Measurements from ENCODE around the gene HOXC4. TPM values are rescaled to one million over a fixed set of nuclear protein-coding genes. Genes with fewer than 3 reads are reported as not detected.
"Not testable (repeated sequence)": the region's sequence is repeated elsewhere in the genome, so short reads cannot be mapped to it uniquely, and the experiment has no call there.

The HOXC4 gene
- total and polyA plus RNA-seq, 2 of the 8 experiments (the other 6 are each of a cell fraction or from before 2014, with no cell fraction given), result not detected

GRCh38 chr12:54081581-54082396, 28.2 kb downstream of the HOXC4 start:
- H3K56ac ChIP-seq (replicated peaks; ENCODE audit: insufficient read length, low read depth, low read length); FAIRE-seq; H4K8ac ChIP-seq (ENCODE audit: extremely low read depth, insufficient read depth, low read length); H4K20me1 ChIP-seq (replicated peaks in 1 of 2; ENCODE audit: control insufficient read depth in 1 of 2, insufficient read depth in 2 of 2, low read length in 2 of 2); H2AFZ ChIP-seq (ENCODE audit: low read length); H3K18ac ChIP-seq (ENCODE audit: extremely low read depth, low read length); H3K79me1 ChIP-seq (ENCODE audit: low read depth, low read length); H3K27ac ChIP-seq (ENCODE audit: low read depth, low read length); H4K91ac ChIP-seq (replicated peaks; ENCODE audit: insufficient read length, low read length); H3K4ac ChIP-seq (replicated peaks; ENCODE audit: insufficient read length, low read depth, low read length); H2BK15ac ChIP-seq (ENCODE audit: low read length); H3K23me2 ChIP-seq (ENCODE audit: low read depth, low read length); H2BK20ac ChIP-seq (ENCODE audit: low read length); H4K5ac ChIP-seq (ENCODE audit: insufficient read length, low read depth, low read length); POLR2A ChIA-PET (ENCODE audit: partially characterized antibody); H3K36me3 ChIP-seq (ENCODE audit: control insufficient read depth in 2 of 4, insufficient read depth in 4 of 4, low read length in 3 of 4); H2BK5ac ChIP-seq (ENCODE audit: low read depth, low read length); H3K4me1 ChIP-seq (replicated peaks in 1 of 4; ENCODE audit: control insufficient read depth in 3 of 4, insufficient read depth in 4 of 4, low read length in 3 of 4); H2BK12ac ChIP-seq (ENCODE audit: low read depth, low read length); H3K23ac ChIP-seq (ENCODE audit: insufficient read length); H3K14ac ChIP-seq (ENCODE audit: insufficient read length); H3K9me3 ChIP-seq (ENCODE audit: insufficient read depth in 2 of 2, low read depth in 1 of 2, low read length in 1 of 2); H3K9ac ChIP-seq (replicated peaks in 1 of 4; ENCODE audit: extremely low read depth in 1 of 4, low read depth in 3 of 4, low read length in 3 of 4); H2BK120ac ChIP-seq (replicated peaks; ENCODE audit: low read depth, low read length); H2AK5ac ChIP-seq (ENCODE audit: low read depth, low read length); H3K79me2 ChIP-seq (ENCODE audit: control insufficient read depth in 1 of 2, insufficient read depth in 2 of 2, low read length in 2 of 2): not testable (repeated sequence)
- TF ChIP-seq SUZ12 (IDR thresholded peaks at IDR 0.05; ENCODE audit: low read length) (peak; percentile 91), EZH2 (IDR thresholded peaks at IDR 0.05; ENCODE audit: low read depth, low read length, severe bottlenecking) (peak; percentile 83)
- DNase-seq (ENCODE audit: low read depth in 1 of 2, low spot score in 2 of 2), result peak in 1 of 2 experiments; percentile 69
- peak overlapping the region in 1 of 4 experiments; percentile 26; a peak in 1 of 8 replicates for H3K4me3 ChIP-seq (ENCODE audit: extremely low read depth in 1 of 4, insufficient read depth in 2 of 4, low read depth in 3 of 4, low read length in 4 of 4)
- 4% methylated on average over 30 of the region's 35 CpGs; no CpG with 5 or more reads in 1 of the 2 experiments for WGBS, 2 experiments (ENCODE audit: extremely low coverage in 1 of 2, insufficient coverage in 1 of 2, insufficient read length in 1 of 2, insufficient replicate concordance in 2 of 2, low coverage in 1 of 2, low lambda C conversion rate in 2 of 2, missing lambda C conversion rate in 1 of 2)
- peaks cover 72 to 99% (median 92%) of the 10 kb centered on the region in 4 experiments for H3K27me3 ChIP-seq (replicated peaks in 1 of 4; ENCODE audit: control insufficient read depth in 3 of 4, extremely low read depth in 1 of 4, insufficient read depth in 3 of 4, low read length in 3 of 4)
- peak overlapping the region in 1 of 2 experiments; percentile 54; a peak in 1 of 4 replicates for H3K4me2 ChIP-seq (ENCODE audit: insufficient read depth in 1 of 2, low read depth in 2 of 2, low read length in 2 of 2)
- CTCF ChIA-PET (ENCODE audit: partially characterized antibody), result interaction anchor here (1.2 to 1.8 kb wide), 2 partner anchors 49 to 50 kb away, joined by 4 to 5 read pairs; no protein-coding TSS in a partner anchor

Data from H1 (cell line).